Activated CD4-positive, alpha-beta T cell treated with anti-CD3 and anti-CD28 coated beads for 48 hours (primary cell): Measurements from ENCODE around the gene NXNL2.
A peak's percentile ranks its signal among the peaks of the same experiment; 100 is the strongest.

Source experiments
- DNase-seq: peaks from one replicate; pipeline ENCODE4 v3.0.0-alpha.2; 2020

NXNL2 gene

GRCh38 chr9:88534456-88535225, at the start of gene NXNL2:
Gene NXNL2, plus strand, starts transcription at chr9:88535178. Its CDS starts 257 bp downstream, at chr9:88535435.
- DNase-seq, result peak; percentile 56

GRCh38 chr9:88488166-88488565, 46.8 kb upstream of the NXNL2 start:
- no peak for DNase-seq

- DNase-seq, result no peak
Observed at GRCh38 chr9:88494983-88495721, 39.8 kb upstream of the NXNL2 start.

GRCh38 chr9:88497224-88497623, 37.8 kb upstream of the NXNL2 start:
- DNase-seq, result no peak

GRCh38 chr9:88498880-88499279, 36.1 kb upstream of the NXNL2 start:
- DNase-seq, result no peak

GRCh38 chr9:88501086-88501485, 33.9 kb upstream of the NXNL2 start:
- no peak for DNase-seq

- no peak for DNase-seq
Observed at GRCh38 chr9:88502552-88503034, 32.4 kb upstream of the NXNL2 start.

GRCh38 chr9:88503081-88503844, 31.7 kb upstream of the NXNL2 start:
- DNase-seq, result no peak

GRCh38 chr9:88503845-88504764, 30.9 kb upstream of the NXNL2 start:
- no peak for DNase-seq

GRCh38 chr9:88508326-88508725, 26.7 kb upstream of the NXNL2 start:
- no peak for DNase-seq

GRCh38 chr9:88511906-88512305, 23.1 kb upstream of the NXNL2 start:
- no peak for DNase-seq

- no peak for DNase-seq
Observed at GRCh38 chr9:88514247-88514646, 20.7 kb upstream of the NXNL2 start.

GRCh38 chr9:88521308-88521707, 13.7 kb upstream of the NXNL2 start:
- no peak for DNase-seq

GRCh38 chr9:88522360-88522759, 12.6 kb upstream of the NXNL2 start:
- no peak for DNase-seq

- DNase-seq, result no peak
Observed at GRCh38 chr9:88523056-88523455, 11.9 kb upstream of the NXNL2 start.

- no peak for DNase-seq
Observed at GRCh38 chr9:88524911-88525310, 10.1 kb upstream of the NXNL2 start.

- no peak for DNase-seq
Observed at GRCh38 chr9:88527618-88528017, 7.4 kb upstream of the NXNL2 start.

GRCh38 chr9:88528080-88528790, 6.7 kb upstream of the NXNL2 start:
- DNase-seq, result no peak

- DNase-seq, result no peak
Observed at GRCh38 chr9:88529496-88529895, 5.5 kb upstream of the NXNL2 start.

GRCh38 chr9:88530051-88530450, 4.9 kb upstream of the NXNL2 start:
- no peak for DNase-seq

GRCh38 chr9:88531920-88532698, 2.9 kb upstream of the NXNL2 start:
- DNase-seq, result peak; percentile 27
